Femur (tissue), 1 donor: Measurements from ENCODE around the gene OCLN.
A peak's percentile ranks its signal among the peaks of the same experiment; 100 is the strongest.
"Not testable (repeated sequence)": the region's sequence is repeated elsewhere in the genome, so short reads cannot be mapped to it uniquely, and the experiment has no call there.

Experiments
- DNase-seq: peaks from one replicate; pipeline ENCODE4 v3.0.0-alpha.2; 2017

OCLN gene, protein sequence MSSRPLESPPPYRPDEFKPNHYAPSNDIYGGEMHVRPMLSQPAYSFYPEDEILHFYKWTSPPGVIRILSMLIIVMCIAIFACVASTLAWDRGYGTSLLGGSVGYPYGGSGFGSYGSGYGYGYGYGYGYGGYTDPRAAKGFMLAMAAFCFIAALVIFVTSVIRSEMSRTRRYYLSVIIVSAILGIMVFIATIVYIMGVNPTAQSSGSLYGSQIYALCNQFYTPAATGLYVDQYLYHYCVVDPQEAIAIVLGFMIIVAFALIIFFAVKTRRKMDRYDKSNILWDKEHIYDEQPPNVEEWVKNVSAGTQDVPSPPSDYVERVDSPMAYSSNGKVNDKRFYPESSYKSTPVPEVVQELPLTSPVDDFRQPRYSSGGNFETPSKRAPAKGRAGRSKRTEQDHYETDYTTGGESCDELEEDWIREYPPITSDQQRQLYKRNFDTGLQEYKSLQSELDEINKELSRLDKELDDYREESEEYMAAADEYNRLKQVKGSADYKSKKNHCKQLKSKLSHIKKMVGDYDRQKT

GRCh38 chr5:69492391-69492922, at the start of gene OCLN:
Gene OCLN (plus strand): TSS chr5:69492790. CDS start chr5:69504245, 11,455 bp downstream.
- peak; percentile 29 for DNase-seq

GRCh38 chr5:69444127-69444754, 48.3 kb upstream of the OCLN start:
- DNase-seq: no peak

DNA sequence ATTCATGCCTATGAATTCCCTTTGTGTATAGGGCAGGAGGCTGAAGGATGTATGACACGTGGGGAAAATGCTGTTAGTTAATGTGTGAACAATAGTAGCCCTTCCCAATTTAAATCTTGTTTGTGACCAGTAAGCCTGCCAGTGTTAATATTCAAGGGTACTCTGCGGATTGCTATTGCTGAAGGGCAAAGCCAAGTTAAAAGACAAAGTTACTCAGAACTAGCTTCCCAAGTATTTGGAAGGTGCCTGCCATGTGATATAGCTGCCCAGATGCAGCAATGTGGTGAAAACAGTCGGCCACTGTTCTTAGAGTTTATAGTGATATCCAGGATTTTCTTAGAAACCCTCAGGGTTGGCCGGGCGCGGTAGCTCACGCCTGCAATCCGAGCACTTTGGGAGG, 43.1 kb upstream of the OCLN start:
- DNase-seq: no peak

DNA sequence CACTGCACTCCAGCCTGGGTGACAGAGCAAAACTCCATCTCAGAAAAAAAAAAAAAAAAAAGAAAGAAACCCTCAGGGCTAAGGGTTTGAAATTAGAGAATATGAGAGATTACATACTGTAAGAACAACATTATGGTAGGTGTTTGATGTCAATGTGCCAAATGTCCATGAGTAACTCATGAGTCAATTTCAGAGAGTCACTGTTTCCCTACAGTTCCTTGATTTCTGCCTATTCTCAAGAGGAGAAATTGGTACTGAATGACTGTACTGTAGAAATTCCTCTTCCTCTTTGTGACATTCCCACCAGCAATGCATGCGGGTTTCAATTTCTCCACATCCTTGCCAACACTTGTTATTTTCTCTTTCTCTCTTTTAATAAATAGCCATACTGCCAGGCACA, 42.5 kb upstream of the OCLN start:
- no peak for DNase-seq

DNA sequence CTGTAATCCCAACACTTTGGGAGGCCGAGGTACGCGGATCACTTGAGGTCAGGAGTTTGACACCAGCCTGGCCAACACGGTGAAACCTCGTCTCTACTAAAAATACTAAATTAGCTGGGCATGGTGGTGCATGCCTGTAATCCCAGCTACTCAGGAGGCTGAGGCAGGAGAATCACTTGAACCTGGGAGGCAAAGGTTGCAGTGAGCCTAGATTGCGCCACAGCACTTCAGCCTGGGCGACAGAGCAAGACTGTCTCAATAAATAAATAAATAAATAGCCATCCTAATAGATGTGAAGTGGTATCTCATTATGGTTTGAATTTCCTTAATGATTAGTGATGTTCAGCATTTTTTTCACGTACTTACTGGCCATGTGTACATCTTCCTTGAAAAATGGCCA, 42.1 kb upstream of the OCLN start:
- not testable (repeated sequence) for DNase-seq

- DNase-seq: no peak
These were observed 40.5 kb upstream of the OCLN start for GRCh38 chr5:69451941-69452647.

DNA sequence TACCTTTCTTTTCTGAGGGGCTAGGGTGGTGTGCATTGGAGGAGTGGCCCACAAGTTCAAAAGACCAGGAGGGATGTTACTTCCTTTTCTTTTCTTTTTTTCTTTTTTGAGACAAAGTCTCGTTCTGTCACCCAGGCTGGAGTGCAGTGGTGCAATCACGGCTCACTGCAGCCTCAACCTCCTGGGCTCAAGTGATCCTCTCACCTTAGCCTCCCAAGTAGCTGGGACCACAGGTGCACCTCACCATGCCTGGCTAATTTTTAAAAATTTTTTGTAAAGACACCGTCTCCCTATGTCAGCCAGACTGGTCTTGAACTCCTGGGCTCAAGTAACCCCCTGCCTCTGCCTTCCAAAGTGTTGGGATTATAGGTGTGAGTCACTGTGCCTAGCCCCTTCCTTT, 39.1 kb upstream of the OCLN start:
- DNase-seq: not testable (repeated sequence)

- no peak for DNase-seq
These were observed 37.9 kb upstream of the OCLN start for GRCh38 chr5:69454460-69455249.

DNA sequence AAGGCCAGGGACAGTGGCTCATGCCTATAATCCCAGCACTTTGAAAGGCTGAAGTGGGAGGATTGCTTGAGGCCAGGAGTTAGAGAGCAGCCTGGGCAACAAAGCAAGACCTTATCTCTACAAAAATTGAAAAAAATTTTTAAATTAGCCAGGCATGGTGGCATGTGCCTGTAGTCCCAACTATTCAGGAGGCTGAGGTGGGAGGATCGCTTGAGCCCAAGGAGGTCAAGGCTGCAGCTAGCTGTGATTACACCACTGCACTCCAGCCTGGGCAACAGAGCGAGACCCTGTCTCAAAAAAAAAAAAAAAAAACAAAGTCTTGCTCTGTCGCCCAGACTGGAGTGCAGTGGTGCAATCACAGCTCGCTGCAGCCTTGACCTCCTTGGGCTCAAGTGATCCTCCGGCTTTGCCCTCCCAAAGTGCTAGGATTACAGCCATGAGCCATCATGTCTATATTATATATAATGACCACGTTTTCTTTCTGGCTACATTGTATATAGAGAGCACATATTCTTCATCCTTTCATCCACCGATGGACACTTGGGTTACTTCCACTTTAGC, 37.1 kb upstream of the OCLN start:
- DNase-seq: not testable (repeated sequence)

DNA sequence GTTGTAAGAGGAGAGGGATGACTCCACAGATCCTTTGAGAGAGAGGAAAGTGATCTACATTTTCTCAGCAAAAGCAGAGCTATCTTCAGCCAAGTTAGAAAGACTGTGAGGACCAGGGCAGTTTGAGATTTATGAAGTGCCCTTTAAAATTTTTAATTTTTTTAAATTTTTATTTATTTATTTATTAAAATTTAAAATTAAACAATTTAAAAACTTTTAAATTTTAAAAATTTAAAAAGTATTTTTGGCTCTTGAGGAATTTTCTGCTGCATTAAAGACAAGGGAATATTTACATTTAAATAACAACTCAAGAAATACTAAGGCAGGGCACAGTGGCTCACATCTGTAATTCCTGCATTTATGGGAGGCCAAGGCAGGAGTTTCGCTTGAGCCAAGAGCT, 30.4 kb upstream of the OCLN start:
- DNase-seq: no peak

DNA sequence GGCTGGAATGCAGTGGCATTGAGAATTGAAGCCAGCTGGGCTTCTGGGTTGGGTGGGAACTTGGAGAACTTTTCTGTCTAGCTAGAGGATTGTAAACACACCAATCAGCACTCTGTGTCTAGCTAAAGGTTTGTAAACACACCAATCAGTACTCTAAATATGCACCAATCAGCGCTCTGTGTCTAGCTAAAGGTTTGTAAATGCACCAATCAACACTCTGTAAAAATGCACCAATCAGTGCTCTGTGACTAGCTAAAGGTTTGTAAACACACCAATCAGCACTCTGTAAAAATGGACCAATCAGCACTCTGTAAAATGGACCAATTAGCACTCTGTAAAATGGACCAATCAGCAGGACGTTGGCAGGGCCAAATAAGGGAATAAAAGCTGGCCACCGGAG, 26.2 kb upstream of the OCLN start:
- DNase-seq: not testable (repeated sequence)

GRCh38 chr5:69467442-69468225, 25.0 kb upstream of the OCLN start:
- no peak for DNase-seq

DNA sequence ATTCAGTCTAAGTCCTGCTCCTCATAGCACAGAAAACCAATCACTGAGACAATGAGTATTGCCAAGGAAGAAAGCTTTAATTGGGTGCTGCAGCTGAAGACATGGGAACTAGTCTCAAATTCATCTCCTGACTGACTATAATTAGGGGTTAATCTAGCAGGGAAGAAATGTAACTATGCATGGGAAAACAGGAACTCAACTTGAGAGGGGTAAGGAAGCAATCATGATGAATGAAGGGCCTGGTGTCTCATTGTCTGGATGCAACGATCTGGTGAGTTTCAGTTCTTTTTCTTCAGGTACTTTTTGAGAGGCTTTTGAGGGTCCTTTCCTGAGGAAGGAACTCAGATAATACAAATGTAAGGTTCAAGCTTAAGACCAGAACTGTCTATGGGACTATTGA, 24.0 kb upstream of the OCLN start:
- DNase-seq: no peak

DNA sequence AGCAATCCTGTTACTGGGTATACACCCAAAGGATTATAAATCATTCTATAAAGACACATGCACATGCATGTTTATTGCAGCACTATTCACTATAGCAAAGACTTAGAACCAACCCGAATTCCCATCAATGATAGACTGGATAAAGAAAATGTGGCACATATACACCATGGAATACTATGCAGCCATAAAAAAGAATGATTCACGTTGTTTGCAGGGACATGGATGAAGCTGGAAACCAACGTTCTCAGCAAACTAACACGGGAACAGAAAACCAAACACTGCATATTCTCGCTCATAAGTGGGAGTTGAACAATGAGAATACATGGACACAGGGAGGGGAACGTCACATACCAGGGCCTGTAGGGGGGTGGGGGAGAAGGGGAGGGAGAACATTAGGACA, 21.1 kb upstream of the OCLN start:
- DNase-seq: not testable (repeated sequence)

DNA sequence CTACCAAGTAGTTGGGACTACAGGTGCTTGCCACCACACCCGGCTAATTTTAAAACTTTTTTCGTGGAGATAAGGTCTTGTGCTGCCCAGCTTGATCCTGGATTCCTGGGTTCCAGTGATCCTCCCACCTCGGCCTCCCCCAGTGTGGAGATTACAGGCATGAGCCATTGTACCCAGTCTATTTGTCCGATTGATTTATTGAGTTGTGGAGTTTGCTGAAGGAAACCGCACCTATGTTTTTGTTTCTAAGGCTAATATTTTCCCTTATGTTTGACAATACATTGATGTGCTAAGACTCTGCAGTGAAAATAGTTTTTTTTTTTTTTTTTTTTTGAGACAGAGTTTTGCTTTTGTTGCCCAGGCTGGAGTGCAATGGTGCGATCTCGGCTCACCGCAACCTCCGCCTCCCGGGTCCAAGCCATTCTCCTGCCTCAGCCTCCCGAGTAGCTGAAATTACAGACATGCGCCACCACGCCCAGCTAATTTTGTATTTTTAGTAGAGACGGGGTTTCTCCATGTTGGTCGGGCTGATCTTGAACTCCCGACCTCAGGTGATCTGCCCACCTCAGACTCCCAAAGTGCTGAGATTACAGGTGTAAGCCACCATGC, 20.0 kb upstream of the OCLN start:
- not testable (repeated sequence) for DNase-seq

DNA sequence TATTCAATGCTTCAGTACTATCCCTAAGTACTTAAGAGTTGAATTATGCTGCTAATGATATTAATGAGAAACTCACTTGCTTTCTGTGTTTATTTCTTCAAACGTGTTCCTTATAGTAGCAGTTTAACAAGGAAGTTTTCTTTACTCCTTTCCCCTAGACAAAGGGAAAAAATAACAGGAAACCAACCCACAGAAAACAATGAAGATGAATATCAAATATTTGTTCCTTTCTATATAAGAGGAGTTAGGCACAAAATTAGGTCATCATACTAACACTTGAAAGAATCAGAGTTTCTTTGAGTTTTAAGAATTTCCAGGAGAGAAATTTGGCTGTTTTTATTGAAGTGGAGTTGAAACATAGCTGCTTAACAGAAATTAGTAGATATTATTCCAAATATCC, 15.4 kb upstream of the OCLN start:
- DNase-seq: no peak

- DNase-seq: not testable (repeated sequence)
These were observed 14.3 kb upstream of the OCLN start for GRCh38 chr5:69478296-69478695.

DNA sequence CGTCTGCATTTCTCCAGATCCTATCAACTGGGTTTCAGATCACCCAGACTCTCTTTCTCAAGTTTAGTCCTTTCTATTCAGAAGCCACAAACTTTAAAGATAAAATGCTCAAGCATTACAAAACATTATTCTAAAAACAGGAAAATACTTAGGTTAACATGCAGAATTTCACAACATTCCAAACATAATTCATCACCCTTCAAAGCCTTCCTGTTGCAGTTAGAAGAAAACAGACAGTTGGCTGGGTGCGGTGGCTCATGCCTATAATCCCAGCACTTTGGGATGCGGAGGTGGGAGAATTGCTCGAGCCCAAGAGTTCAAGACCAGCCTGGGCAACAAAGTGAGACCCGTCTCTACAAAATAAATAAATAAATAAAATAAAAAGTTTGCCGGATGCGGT, 7.7 kb upstream of the OCLN start:
- no peak for DNase-seq

- no peak for DNase-seq
These were observed 7.1 kb upstream of the OCLN start for GRCh38 chr5:69485471-69485870.

GRCh38 chr5:69489246-69489645, 3.3 kb upstream of the OCLN start:
- no peak for DNase-seq

GRCh38 chr5:69491027-69491426, 1.6 kb upstream of the OCLN start:
- no peak for DNase-seq
